AG04449 (cell line): ENCODE results near the gene SHOC2.

Experiments used
- CTCF ChIA-PET: fragments of 350-600 bp; formaldehyde crosslinking; extraction: SDS; loops from one replicate; lab custom pipeline; 2021; ENCODE audit warnings: antibody characterized with exemption; lab: Yijun Ruan, JAX
- POLR2A ChIA-PET: fragments of 400-600, 350-600 bp; formaldehyde crosslinking; extraction: SDS; loops from one replicate; lab custom pipeline; 2020; ENCODE audit warnings: antibody characterized with exemption, inconsistent platforms; lab: Yijun Ruan, JAX
- DNase-seq: peaks from one replicate; pipeline ENCODE4 v3.0.0-alpha.2; 2010; ENCODE audit warnings: low read depth, low spot score
- H3K4me3 ChIP-seq: 2 replicates; pipeline ENCODE4 v1.5.1; 2011; ENCODE audit warnings: low read depth, mild to moderate bottlenecking, control low read depth, low read length
- TF ChIP-seq, protein P1 (sequence below): IDR thresholded peaks from one replicate; pipeline ENCODE4 v1.5.1; 2011; ENCODE audit warnings: mild to moderate bottlenecking, moderate library complexity, low read length, control low read depth, inconsistent platforms; ENCODE audit not compliant: insufficient read depth; ENCODE audit errors: missing control alignments

Gene SHOC2

DNA sequence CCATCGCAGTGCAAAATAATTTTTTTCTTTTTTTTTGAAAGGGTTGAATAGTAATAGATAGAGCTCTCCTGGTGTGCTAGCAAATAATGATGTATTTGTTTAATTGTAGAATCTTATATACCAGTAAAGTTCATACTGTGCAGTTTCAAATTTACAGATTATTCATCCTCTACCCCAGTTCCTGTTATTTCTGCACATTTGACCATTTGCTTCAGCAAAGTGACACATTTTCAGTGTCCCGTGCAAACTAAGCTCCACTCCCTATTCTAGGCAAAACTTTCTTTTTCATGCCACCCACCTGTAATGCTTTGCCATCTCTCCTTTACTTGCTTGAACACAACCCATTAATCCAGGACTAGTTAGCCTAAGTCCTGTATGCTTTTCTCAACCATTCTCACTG is 43.0 kb downstream of the SHOC2 start:
- DNase-seq: no peak
- H3K4me3 ChIP-seq: no peak overlapping the region
- TF ChIP-seq, protein P1, sequence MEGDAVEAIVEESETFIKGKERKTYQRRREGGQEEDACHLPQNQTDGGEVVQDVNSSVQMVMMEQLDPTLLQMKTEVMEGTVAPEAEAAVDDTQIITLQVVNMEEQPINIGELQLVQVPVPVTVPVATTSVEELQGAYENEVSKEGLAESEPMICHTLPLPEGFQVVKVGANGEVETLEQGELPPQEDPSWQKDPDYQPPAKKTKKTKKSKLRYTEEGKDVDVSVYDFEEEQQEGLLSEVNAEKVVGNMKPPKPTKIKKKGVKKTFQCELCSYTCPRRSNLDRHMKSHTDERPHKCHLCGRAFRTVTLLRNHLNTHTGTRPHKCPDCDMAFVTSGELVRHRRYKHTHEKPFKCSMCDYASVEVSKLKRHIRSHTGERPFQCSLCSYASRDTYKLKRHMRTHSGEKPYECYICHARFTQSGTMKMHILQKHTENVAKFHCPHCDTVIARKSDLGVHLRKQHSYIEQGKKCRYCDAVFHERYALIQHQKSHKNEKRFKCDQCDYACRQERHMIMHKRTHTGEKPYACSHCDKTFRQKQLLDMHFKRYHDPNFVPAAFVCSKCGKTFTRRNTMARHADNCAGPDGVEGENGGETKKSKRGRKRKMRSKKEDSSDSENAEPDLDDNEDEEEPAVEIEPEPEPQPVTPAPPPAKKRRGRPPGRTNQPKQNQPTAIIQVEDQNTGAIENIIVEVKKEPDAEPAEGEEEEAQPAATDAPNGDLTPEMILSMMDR: no peak
- ChIA-PET CTCF (interaction anchor here (1.3 kb wide), 1 partner anchor 17 kb away, joined by 3 read pairs; no protein-coding TSS in a partner anchor), POLR2A (no interaction called here)

GRCh38 chr10:110963162-110963561 is 43.8 kb downstream of the SHOC2 start:
- CTCF ChIA-PET: interaction anchor here (1.3 kb wide), 1 partner anchor 17 kb away, joined by 3 read pairs; no protein-coding TSS in a partner anchor
- POLR2A ChIA-PET: no interaction called here
- TF ChIP-seq, protein P1: no peak
- H3K4me3 ChIP-seq: no peak overlapping the region
- no peak for DNase-seq

DNA sequence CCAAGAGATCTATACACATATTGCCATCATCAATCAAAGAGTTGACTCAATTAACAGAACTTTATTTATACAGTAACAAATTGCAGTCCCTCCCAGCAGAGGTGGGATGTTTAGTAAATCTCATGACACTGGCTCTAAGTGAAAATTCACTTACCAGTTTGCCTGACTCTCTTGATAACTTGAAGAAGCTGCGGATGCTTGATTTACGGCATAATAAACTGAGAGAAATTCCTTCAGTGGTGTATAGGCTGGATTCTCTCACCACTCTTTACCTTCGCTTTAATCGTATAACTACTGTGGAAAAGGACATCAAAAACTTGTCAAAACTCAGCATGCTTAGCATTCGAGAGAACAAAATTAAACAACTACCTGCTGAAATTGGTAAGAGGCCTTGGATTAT is 45.3 kb downstream of the SHOC2 start:
- ChIA-PET CTCF (no interaction called here), POLR2A (no interaction called here)
- H3K4me3 ChIP-seq: no peak overlapping the region
- no peak for DNase-seq
- TF ChIP-seq, protein P1: no peak

- ChIA-PET CTCF (no interaction called here), POLR2A (no interaction called here)
- TF ChIP-seq, protein P1: no peak
- H3K4me3 ChIP-seq: no peak overlapping the region
- no peak for DNase-seq
Measured at GRCh38 chr10:110965216-110965615, 45.8 kb downstream of the SHOC2 start.

DNA sequence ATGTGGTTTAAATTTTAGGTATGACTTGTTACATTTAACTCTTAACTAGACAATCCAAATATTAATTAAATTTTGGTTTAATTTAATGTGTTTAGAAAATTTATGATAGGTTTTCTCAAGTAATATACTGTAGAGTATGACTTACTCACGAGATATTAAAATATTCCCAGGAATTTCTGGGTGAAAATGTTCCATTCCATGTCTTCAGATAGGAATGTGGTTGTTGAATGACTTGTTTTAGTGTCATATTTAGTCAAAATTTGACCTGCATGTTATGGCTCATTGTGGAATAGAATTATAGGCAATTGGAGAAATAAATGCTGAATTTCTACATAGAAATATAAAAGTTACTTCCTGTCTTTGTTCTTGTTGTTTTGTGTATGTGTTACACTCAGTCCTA is 46.7 kb downstream of the SHOC2 start:
- TF ChIP-seq, protein P1: no peak
- ChIA-PET POLR2A (no interaction called here), CTCF (no interaction called here)
- DNase-seq: no peak
- no peak overlapping the region for H3K4me3 ChIP-seq

GRCh38 chr10:110967009-110967630 is 47.7 kb downstream of the SHOC2 start:
- POLR2A ChIA-PET: no interaction called here
- no peak for DNase-seq
- H3K4me3 ChIP-seq: no peak overlapping the region
- TF ChIP-seq, protein P1: no peak
- CTCF ChIA-PET: no interaction called here
